Measurements from ENCODE around the gene PLPP6. TPM values are rescaled to one million over a fixed set of nuclear protein-coding genes. Genes with fewer than 3 reads are reported as not detected.

The PLPP6 gene
- total and polyA plus RNA-seq, 2 donors (not counting 3 experiments of a cell fraction or from before 2014, with no cell fraction given): 6.3 to 6.4 TPM

DNA sequence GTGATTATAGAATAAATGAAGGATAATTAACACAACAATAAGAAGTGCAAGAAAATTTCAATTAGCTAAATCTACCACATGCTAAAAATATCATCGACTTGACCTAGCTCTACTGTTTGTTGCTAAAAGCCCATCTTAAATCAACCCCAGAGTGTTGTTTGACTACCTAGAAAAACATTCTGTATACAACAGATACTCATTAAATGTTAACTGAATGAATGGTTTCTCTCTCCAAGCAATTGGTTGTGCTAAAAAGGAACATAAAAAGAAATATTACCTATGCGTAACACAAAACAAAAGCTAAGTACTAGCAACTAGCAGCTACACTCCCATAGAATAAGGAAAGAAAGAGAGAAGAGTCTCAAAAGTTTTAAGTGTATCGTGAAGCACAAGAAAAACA lies 5.5 kb upstream of the PLPP6 start:
- ChIA-PET CTCF (interaction anchor here (1.2 to 1.3 kb wide), 2 partner anchors 52 to 290 kb away, joined by 3 to 4 read pairs; no protein-coding TSS in a partner anchor), POLR2A (no interaction called here)
- H3K9me1 ChIP-seq (replicated peaks; ENCODE audit: control insufficient read depth, extremely low read depth, insufficient read depth, low read length): no peaks in the 10 kb centered on the region
- no peak overlapping the region for H3K9ac ChIP-seq (replicated peaks; ENCODE audit: extremely low read depth, insufficient read depth, low read length)
- H3K27ac ChIP-seq (ENCODE audit: insufficient read depth, low read depth, low read length): no peak overlapping the region
- no peak overlapping the region for H3K4me3 ChIP-seq (replicated peaks in 1 of 3; ENCODE audit: insufficient read depth in 1 of 3, low read depth in 1 of 3, low read length in 3 of 3)
- no peaks in the 10 kb centered on the region for H3K79me2 ChIP-seq (ENCODE audit: control insufficient read depth, insufficient read depth, low read length)
- H2AFZ ChIP-seq (ENCODE audit: low read depth, low read length): no peak overlapping the region
- H3K4me1 ChIP-seq (ENCODE audit: control insufficient read depth, extremely low read depth, insufficient read depth, low read length): peaks cover 3% of the 10 kb centered on the region
- DNase-seq (ENCODE audit: low read depth, low spot score) (no peak), FAIRE-seq (no peak)
- TF ChIP-seq MYC (IDR thresholded peaks at IDR 0.05; ENCODE audit: low read depth, low read length): no peak
- TF ChIP-seq JUN (IDR thresholded peaks at IDR 0.05; ENCODE audit: borderline replicate concordance, insufficient read depth, insufficient read length, low read depth): no peak
- TF ChIP-seq, protein P1, sequence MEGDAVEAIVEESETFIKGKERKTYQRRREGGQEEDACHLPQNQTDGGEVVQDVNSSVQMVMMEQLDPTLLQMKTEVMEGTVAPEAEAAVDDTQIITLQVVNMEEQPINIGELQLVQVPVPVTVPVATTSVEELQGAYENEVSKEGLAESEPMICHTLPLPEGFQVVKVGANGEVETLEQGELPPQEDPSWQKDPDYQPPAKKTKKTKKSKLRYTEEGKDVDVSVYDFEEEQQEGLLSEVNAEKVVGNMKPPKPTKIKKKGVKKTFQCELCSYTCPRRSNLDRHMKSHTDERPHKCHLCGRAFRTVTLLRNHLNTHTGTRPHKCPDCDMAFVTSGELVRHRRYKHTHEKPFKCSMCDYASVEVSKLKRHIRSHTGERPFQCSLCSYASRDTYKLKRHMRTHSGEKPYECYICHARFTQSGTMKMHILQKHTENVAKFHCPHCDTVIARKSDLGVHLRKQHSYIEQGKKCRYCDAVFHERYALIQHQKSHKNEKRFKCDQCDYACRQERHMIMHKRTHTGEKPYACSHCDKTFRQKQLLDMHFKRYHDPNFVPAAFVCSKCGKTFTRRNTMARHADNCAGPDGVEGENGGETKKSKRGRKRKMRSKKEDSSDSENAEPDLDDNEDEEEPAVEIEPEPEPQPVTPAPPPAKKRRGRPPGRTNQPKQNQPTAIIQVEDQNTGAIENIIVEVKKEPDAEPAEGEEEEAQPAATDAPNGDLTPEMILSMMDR (IDR thresholded peaks at IDR 0.05; ENCODE audit: extremely low read depth in 1 of 2, insufficient read depth in 1 of 2, low read depth in 1 of 2, low read length in 2 of 2): no peak
- no peak for TF ChIP-seq GATA2 (IDR thresholded peaks at IDR 0.05; ENCODE audit: insufficient read depth, insufficient read length, low read depth, low read length)
- no peak for TF ChIP-seq EZH2 (IDR thresholded peaks at IDR 0.05; ENCODE audit: borderline replicate concordance, low read depth, low read length, severe bottlenecking)
- no peak for TF ChIP-seq POLR2A (IDR thresholded peaks at IDR 0.05; ENCODE audit: low read depth, low read length)
- TF ChIP-seq FOS (IDR thresholded peaks at IDR 0.05; ENCODE audit: borderline replicate concordance, insufficient read depth, low read length): no peak
- TF ChIP-seq, protein P2, sequence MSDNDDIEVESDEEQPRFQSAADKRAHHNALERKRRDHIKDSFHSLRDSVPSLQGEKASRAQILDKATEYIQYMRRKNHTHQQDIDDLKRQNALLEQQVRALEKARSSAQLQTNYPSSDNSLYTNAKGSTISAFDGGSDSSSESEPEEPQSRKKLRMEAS (IDR thresholded peaks at IDR 0.05; ENCODE audit: insufficient read depth, insufficient read length): no peak
- TF ChIP-seq POLR2AphosphoS5 (IDR thresholded peaks at IDR 0.05; ENCODE audit: insufficient read depth, low read depth, low read length): no peak
- H3K27me3 ChIP-seq (ENCODE audit: control insufficient read depth in 2 of 2, insufficient read depth in 2 of 2, low read length in 2 of 2): no peaks in the 10 kb centered on the region
- H3K9me3 ChIP-seq (replicated peaks; ENCODE audit: control insufficient read depth, insufficient read depth, low read length): no peaks in the 10 kb centered on the region
- no TSS peak for BruUV-seq (replicated peaks)
- H3K4me2 ChIP-seq (ENCODE audit: insufficient read depth, low read length): no peak overlapping the region
- dilution Hi-C loops (cut with MboI; ENCODE audit: extremely low pct_ligation_motif_present, low sequenced_read_pairs) (no loop called here), intact Hi-C loops (cut with micrococcal nuclease) (no loop called here)
- H4K20me1 ChIP-seq (replicated peaks; ENCODE audit: control insufficient read depth, extremely low read depth, insufficient read depth, low read length): no peaks in the 10 kb centered on the region
- H3K36me3 ChIP-seq (ENCODE audit: control insufficient read depth in 2 of 2, extremely low read depth in 1 of 2, insufficient read depth in 2 of 2, low read length in 2 of 2): no peaks in the 10 kb centered on the region
